Cardiac muscle cell (in vitro differentiated cells and primary cell): ENCODE data around the gene TXNDC5. TPM values are rescaled to one million over a fixed set of nuclear protein-coding genes. Genes with fewer than 3 reads are reported as not detected.

Source experiments
- DNase-seq, 2 donors: peaks; one replicate each; pipeline versions ENCODE4 v3.0.0 to v3.0.0-alpha.2; 2010 to 2017; ENCODE audit warnings: low read depth in 1 of 2, low spot score in 1 of 2
- H3K27ac ChIP-seq: fragments of 200-600 bp; sonication (generic); 2 replicates; pipeline ENCODE4 v1.5.1; 2016
- H3K27me3 ChIP-seq: fragments of 200-600 bp; sonication (generic); 2 replicates; pipeline ENCODE4 v1.6.0; 2016; ENCODE audit warnings: control low read depth
- H3K36me3 ChIP-seq: fragments of 200-600 bp; sonication (generic); 2 replicates; pipeline ENCODE4 v1.5.1; 2016; ENCODE audit warnings: control low read depth
- H3K4me1 ChIP-seq: fragments of 200-600 bp; sonication (generic); 2 replicates; pipeline ENCODE4 v1.8.1; 2017; ENCODE audit warnings: low read depth, mild to moderate bottlenecking, mixed run types
- H3K4me3 ChIP-seq: fragments of 200-600 bp; sonication (generic); 2 replicates; pipeline ENCODE4 v1.5.1; 2016; ENCODE audit warnings: mild to moderate bottlenecking
- H3K9me3 ChIP-seq: fragments of 200-600 bp; sonication (generic); 2 replicates; pipeline ENCODE4 v1.5.1; 2017; ENCODE audit warnings: low read depth, mild to moderate bottlenecking, control low read depth
- CTCF ChIP-seq: IDR thresholded peaks from 2 replicates; pipeline ENCODE4 v1.5.1; 2012; ENCODE audit warnings: low read depth, mild to moderate bottlenecking, low read length
- polyA plus RNA-seq: library from polyadenylated mRNA; unstranded; fragments of >200 nt; fragmentation: Nextera tagmentation; extraction: Ambion mirVana; gene quantifications from 2 replicates; pipeline ENCODE4 v1.2.1, GENCODE V29; 2016
- total RNA-seq: library from RNA; depleted of rRNA; stranded (reverse); fragments of >200 nt; gene quantifications from 2 replicates; pipeline ENCODE4 v1.2.3, GENCODE V29; 2016

Gene TXNDC5
- total and polyA plus RNA-seq, 2 experiments from 2014 or later = 73.1 to 111 TPM

GRCh38 chr6:7879579-7879978 lies 31.0 kb downstream of the TXNDC5 start:
- H3K9me3 ChIP-seq = no peaks in the 10 kb centered on the region
- no peak overlapping the region for H3K27ac ChIP-seq
- peaks cover 26% of the 10 kb centered on the region for H3K36me3 ChIP-seq
- TF ChIP-seq CTCF = no peak
- no peaks in the 10 kb centered on the region for H3K27me3 ChIP-seq
- no peak for DNase-seq
- no peaks in the 10 kb centered on the region for H3K4me1 ChIP-seq
- no peak overlapping the region for H3K4me3 ChIP-seq

GRCh38 chr6:7879043-7879442 lies 31.5 kb downstream of the TXNDC5 start:
- Histone ChIP-seq H3K27ac (no peak overlapping the region), H3K4me1 (no peaks in the 10 kb centered on the region), H3K9me3 (no peaks in the 10 kb centered on the region), H3K36me3 (peaks cover 22% of the 10 kb centered on the region), H3K4me3 (no peak overlapping the region), H3K27me3 (no peaks in the 10 kb centered on the region)
- DNase-seq = no peak
- no peak for TF ChIP-seq CTCF

GRCh38 chr6:7878401-7878964 lies 32.1 kb downstream of the TXNDC5 start:
- Histone ChIP-seq H3K4me3 (no peak overlapping the region), H3K36me3 (peaks cover 18% of the 10 kb centered on the region), H3K4me1 (no peaks in the 10 kb centered on the region), H3K27ac (no peak overlapping the region), H3K9me3 (no peaks in the 10 kb centered on the region), H3K27me3 (no peaks in the 10 kb centered on the region)
- peak in 1 of 2 donors; percentile 54 for DNase-seq
- TF ChIP-seq CTCF = no peak

- Histone ChIP-seq H3K36me3 (no peaks in the 10 kb centered on the region), H3K27me3 (no peaks in the 10 kb centered on the region), H3K27ac (no peak overlapping the region), H3K9me3 (no peaks in the 10 kb centered on the region), H3K4me1 (no peaks in the 10 kb centered on the region), H3K4me3 (no peak overlapping the region)
- TF ChIP-seq CTCF = no peak
- no peak for DNase-seq
Observed at GRCh38 chr6:7868926-7869325, 41.7 kb downstream of the TXNDC5 start.

GRCh38 chr6:7866526-7866925 lies 44.1 kb downstream of the TXNDC5 start:
- Histone ChIP-seq H3K27me3 (no peaks in the 10 kb centered on the region), H3K4me1 (no peaks in the 10 kb centered on the region), H3K9me3 (no peaks in the 10 kb centered on the region), H3K27ac (no peak overlapping the region), H3K4me3 (no peak overlapping the region), H3K36me3 (no peaks in the 10 kb centered on the region)
- TF ChIP-seq CTCF = no peak
- no peak for DNase-seq
